ENCODE results near the gene NTPCR. TPM values are rescaled to one million over a fixed set of nuclear protein-coding genes. Genes with fewer than 3 reads are reported as not detected.

NTPCR gene
- total RNA-seq, 1 donor from 2014 or later, result 29.5 TPM

DNA sequence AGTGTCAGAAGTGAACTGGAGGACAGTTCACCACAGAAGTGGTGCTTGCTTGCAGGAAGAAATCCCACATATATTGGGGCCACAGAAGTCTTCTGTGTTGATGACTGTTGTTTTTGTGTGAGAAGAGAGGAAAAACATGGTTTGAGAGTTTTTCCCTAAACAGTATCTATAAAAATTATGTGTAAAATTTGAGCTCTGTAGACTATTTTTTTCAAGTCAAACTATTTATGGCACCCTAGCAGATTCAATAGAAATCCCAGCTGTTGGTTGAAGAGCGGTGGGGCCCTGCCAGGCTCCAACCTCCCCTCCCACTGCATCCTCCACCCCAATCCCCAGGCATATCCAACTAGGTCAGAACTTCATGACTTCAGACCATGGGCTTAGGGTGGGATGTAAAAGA, 61.6 kb downstream of the NTPCR start:
- Histone ChIP-seq H3K27me3 (ENCODE audit: low read depth) (no peaks in the 10 kb centered on the region), H3K4me1 (no peaks in the 10 kb centered on the region), H3K36me3 (no peaks in the 10 kb centered on the region), H3K9me3 (no peaks in the 10 kb centered on the region), H3K4me3 (no peak overlapping the region), H3K27ac (no peak overlapping the region)
- intact Hi-C loops (cut with DNase I), result no loop called here
- DNase-seq (no peak), ATAC-seq (no peak)
- TF ChIP-seq, protein P1, sequence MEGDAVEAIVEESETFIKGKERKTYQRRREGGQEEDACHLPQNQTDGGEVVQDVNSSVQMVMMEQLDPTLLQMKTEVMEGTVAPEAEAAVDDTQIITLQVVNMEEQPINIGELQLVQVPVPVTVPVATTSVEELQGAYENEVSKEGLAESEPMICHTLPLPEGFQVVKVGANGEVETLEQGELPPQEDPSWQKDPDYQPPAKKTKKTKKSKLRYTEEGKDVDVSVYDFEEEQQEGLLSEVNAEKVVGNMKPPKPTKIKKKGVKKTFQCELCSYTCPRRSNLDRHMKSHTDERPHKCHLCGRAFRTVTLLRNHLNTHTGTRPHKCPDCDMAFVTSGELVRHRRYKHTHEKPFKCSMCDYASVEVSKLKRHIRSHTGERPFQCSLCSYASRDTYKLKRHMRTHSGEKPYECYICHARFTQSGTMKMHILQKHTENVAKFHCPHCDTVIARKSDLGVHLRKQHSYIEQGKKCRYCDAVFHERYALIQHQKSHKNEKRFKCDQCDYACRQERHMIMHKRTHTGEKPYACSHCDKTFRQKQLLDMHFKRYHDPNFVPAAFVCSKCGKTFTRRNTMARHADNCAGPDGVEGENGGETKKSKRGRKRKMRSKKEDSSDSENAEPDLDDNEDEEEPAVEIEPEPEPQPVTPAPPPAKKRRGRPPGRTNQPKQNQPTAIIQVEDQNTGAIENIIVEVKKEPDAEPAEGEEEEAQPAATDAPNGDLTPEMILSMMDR (IDR thresholded peaks at IDR 0.05), result no peak

DNA sequence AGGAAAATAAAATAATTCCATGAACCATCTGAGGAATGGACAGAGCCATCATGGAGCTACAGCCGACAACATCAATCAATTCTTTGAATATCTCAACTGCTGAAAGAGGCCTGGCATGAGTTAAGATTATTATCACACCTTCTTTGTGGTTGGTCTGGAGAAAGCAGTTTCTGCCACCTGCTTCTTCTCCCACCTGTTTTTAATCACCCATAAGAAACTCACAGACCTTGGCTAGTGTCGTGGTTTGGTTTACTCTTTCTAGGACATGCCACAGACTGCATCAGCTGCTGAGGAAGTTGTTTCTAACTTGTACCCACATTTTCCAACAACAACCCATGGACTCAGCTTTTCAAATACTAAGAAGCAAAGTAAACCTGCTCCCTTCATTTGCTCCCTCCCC, 65.6 kb downstream of the NTPCR start:
- Histone ChIP-seq H3K4me3 (no peak overlapping the region), H3K36me3 (no peaks in the 10 kb centered on the region), H3K27me3 (ENCODE audit: low read depth) (no peaks in the 10 kb centered on the region), H3K9me3 (no peaks in the 10 kb centered on the region), H3K4me1 (peaks cover 13% of the 10 kb centered on the region), H3K27ac (no peak overlapping the region)
- intact Hi-C loops (cut with DNase I), result no loop called here
- no peak for DNase-seq
- TF ChIP-seq, protein P1 (IDR thresholded peaks at IDR 0.05), result no peak
- no peak for ATAC-seq

DNA sequence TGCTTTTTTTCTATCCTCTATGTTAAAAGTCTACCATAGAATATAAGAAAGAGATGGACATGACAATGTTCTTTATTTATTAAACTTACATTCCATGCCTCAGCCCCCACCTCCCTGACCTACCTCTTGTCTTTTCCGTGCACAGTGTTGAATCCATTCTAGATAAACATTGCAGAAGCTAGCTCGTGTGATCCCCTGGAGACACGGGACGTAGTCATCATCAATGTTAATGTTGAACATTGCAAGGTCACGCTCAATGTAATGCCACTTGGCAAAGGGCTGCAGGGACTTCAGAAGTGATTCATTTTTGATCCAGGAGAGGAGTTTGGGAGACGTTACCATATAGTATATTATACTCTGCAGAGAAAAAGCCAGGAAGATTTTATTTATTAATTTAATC, 66.4 kb downstream of the NTPCR start:
- ATAC-seq (no peak), DNase-seq (no peak)
- intact Hi-C loops (cut with DNase I), result no loop called here
- TF ChIP-seq, protein P1 (IDR thresholded peaks at IDR 0.05), result no peak
- no peak overlapping the region for H3K4me3 ChIP-seq
- H3K4me1 ChIP-seq, result peaks cover 14% of the 10 kb centered on the region
- H3K27ac ChIP-seq, result no peak overlapping the region
- H3K27me3 ChIP-seq (ENCODE audit: low read depth), result no peaks in the 10 kb centered on the region
- no peaks in the 10 kb centered on the region for H3K36me3 ChIP-seq
- H3K9me3 ChIP-seq, result no peaks in the 10 kb centered on the region

DNA sequence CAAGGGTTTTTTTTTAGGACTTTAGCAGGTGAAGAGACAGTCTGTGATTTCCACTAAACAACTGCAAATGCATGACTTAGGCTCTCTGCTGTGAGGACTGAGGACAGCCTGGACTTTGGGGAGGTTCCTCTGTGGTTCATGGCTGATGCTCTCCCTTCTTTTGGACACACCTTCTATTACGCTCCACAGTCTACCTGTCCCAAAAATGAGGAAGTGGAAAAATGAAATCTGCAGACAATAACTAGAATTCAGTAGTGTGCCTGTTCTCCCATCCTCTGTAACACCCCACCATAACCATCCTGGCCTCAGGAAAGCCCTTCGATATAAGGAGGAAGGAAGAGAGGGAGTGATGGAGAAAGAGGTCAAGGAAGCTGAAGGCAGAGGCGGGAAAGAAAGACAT, 68.7 kb downstream of the NTPCR start:
- H3K4me1 ChIP-seq, result peaks cover 14% of the 10 kb centered on the region
- intact Hi-C loops (cut with DNase I), result no loop called here
- H3K27me3 ChIP-seq (ENCODE audit: low read depth), result no peaks in the 10 kb centered on the region
- H3K9me3 ChIP-seq, result no peaks in the 10 kb centered on the region
- ATAC-seq, result no peak
- no peaks in the 10 kb centered on the region for H3K36me3 ChIP-seq
- TF ChIP-seq, protein P1 (IDR thresholded peaks at IDR 0.05), result no peak
- no peak overlapping the region for H3K27ac ChIP-seq
- no peak for DNase-seq
- H3K4me3 ChIP-seq, result no peak overlapping the region

DNA sequence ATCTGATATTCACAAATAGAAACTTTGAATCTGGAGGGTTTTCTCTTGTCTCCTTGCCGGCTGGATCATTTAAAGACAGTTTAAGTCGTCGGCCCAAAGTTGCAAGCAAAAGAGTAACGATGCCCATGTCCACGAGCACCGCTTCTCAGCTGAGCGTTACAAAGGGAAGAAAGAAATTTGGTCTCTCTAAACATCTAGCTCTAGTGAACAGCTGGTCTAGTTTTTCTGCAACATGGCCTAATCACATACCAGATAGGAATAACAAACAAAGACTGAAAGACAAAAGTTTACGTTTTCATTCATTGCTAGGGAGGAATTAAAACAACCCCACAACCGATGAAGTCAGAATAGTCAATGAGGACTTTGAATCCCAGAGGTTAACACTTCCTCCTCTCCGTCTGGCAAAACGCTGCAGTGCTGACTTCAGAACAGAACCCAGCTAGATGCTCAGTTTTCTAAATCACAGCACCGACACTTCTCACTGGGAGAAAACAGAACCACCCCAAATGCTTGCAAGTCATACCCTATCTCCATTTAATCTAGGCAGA, 69.4 kb downstream of the NTPCR start:
- H3K9me3 ChIP-seq, result no peaks in the 10 kb centered on the region
- ATAC-seq (no peak), DNase-seq (no peak)
- H3K27me3 ChIP-seq (ENCODE audit: low read depth), result no peaks in the 10 kb centered on the region
- no peak overlapping the region for H3K4me3 ChIP-seq
- peaks cover 14% of the 10 kb centered on the region for H3K4me1 ChIP-seq
- intact Hi-C loops (cut with DNase I), result no loop called here
- H3K36me3 ChIP-seq, result no peaks in the 10 kb centered on the region
- no peak overlapping the region for H3K27ac ChIP-seq
- TF ChIP-seq, protein P1 (IDR thresholded peaks at IDR 0.05), result no peak

DNA sequence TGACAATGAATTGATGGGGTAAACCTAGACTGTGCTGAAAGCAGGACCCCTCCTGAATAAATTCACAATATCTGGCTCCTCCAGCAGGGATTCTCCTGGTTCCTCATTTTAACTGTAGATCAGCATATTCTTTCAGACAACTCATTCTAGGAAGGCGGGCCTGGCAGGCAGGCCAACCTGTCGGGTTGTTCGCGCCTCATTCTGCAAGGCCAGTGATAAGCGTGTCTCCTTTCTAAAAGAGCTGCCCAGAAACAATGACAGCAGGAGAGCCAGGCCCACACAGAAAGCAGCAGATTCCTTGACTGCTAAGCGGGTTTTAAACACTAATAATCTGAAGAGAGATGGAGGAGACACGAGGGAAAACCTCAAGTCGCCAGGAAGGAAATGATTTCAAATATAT, 70.0 kb downstream of the NTPCR start:
- Histone ChIP-seq H3K4me3 (no peak overlapping the region), H3K27ac (no peak overlapping the region), H3K27me3 (ENCODE audit: low read depth) (no peaks in the 10 kb centered on the region), H3K36me3 (no peaks in the 10 kb centered on the region), H3K4me1 (peaks cover 14% of the 10 kb centered on the region), H3K9me3 (no peaks in the 10 kb centered on the region)
- no peak for DNase-seq
- TF ChIP-seq, protein P1 (IDR thresholded peaks at IDR 0.05), result no peak
- no peak for ATAC-seq
- intact Hi-C loops (cut with DNase I), result no loop called here
